ENCODE data around the gene EPM2A. TPM values are rescaled to one million over a fixed set of nuclear protein-coding genes. Genes with fewer than 3 reads are reported as not detected.

EPM2A gene
- total RNA-seq, 2 experiments from 2014 or later: 9.1 to 10.7 TPM

- DNase-seq (no peak), ATAC-seq (no peak)
- Mint-ChIP-seq H3K4me3 (no peak overlapping the region), H3K27ac (no peak overlapping the region), H3K4me1 (ENCODE audit: low read depth) (no peaks in the 10 kb centered on the region), H3K36me3 (ENCODE audit: low read depth) (peaks cover 3% of the 10 kb centered on the region), H3K9me3 (peaks cover 10% of the 10 kb centered on the region), H3K27me3 (no peaks in the 10 kb centered on the region)
- no peak for TF ChIP-seq CTCF (IDR thresholded peaks at IDR 0.05)
- intact Hi-C loops (cut with micrococcal nuclease): no loop called here
- POLR2A ChIA-PET: no interaction called here
- CTCF ChIA-PET: interaction anchor here (1.3 kb wide), 1 partner anchor 14 kb away, joined by 5 read pairs; no protein-coding TSS in a partner anchor
Observed at GRCh38 chr6:145620088-145620487, 115.2 kb downstream of the EPM2A start.

- CTCF ChIA-PET: interaction anchor here (1.7 kb wide), 1 partner anchor 25 kb away, joined by 10 read pairs; no protein-coding TSS in a partner anchor
- DNase-seq (no peak), ATAC-seq (no peak)
- no peaks in the 10 kb centered on the region for H3K9me3 Mint-ChIP-seq
- no peak for TF ChIP-seq CTCF (IDR thresholded peaks at IDR 0.05)
- peaks cover 1% of the 10 kb centered on the region for H3K27me3 Mint-ChIP-seq
- no peaks in the 10 kb centered on the region for H3K36me3 Mint-ChIP-seq (ENCODE audit: low read depth)
- H3K4me3 Mint-ChIP-seq: no peak overlapping the region
- H3K4me1 Mint-ChIP-seq (ENCODE audit: low read depth): no peaks in the 10 kb centered on the region
- POLR2A ChIA-PET: no interaction called here
- H3K27ac Mint-ChIP-seq: no peak overlapping the region
- intact Hi-C loops (cut with micrococcal nuclease): no loop called here
Observed at GRCh38 chr6:145609521-145609920, 125.8 kb downstream of the EPM2A start.

- ATAC-seq: no peak
- Mint-ChIP-seq H3K27ac (no peak overlapping the region), H3K27me3 (peaks cover 1% of the 10 kb centered on the region), H3K9me3 (no peaks in the 10 kb centered on the region), H3K36me3 (ENCODE audit: low read depth) (no peaks in the 10 kb centered on the region), H3K4me3 (no peak overlapping the region), H3K4me1 (ENCODE audit: low read depth) (no peaks in the 10 kb centered on the region)
- no peak for DNase-seq
- TF ChIP-seq CTCF (IDR thresholded peaks at IDR 0.05): no peak
- ChIA-PET CTCF (interaction anchor here (1.7 kb wide), 1 partner anchor 25 kb away, joined by 10 read pairs; no protein-coding TSS in a partner anchor), POLR2A (no interaction called here)
- intact Hi-C loops (cut with micrococcal nuclease): no loop called here
Observed at GRCh38 chr6:145608850-145609249, 126.5 kb downstream of the EPM2A start.

- no peak for ATAC-seq
- TF ChIP-seq CTCF (IDR thresholded peaks at IDR 0.05): no peak
- no peak for DNase-seq
- Mint-ChIP-seq H3K4me3 (no peak overlapping the region), H3K36me3 (ENCODE audit: low read depth) (no peaks in the 10 kb centered on the region), H3K4me1 (ENCODE audit: low read depth) (no peaks in the 10 kb centered on the region), H3K9me3 (no peaks in the 10 kb centered on the region), H3K27ac (no peak overlapping the region), H3K27me3 (peaks cover 2% of the 10 kb centered on the region)
- CTCF ChIA-PET: no interaction called here
- intact Hi-C loops (cut with micrococcal nuclease): no loop called here
- POLR2A ChIA-PET: no interaction called here
Observed at GRCh38 chr6:145603991-145604390, 131.3 kb downstream of the EPM2A start.

GRCh38 chr6:145603424-145603833 lies 131.9 kb downstream of the EPM2A start:
- POLR2A ChIA-PET: no interaction called here
- TF ChIP-seq CTCF (IDR thresholded peaks at IDR 0.05): no peak
- DNase-seq (no peak), ATAC-seq (no peak)
- no peak overlapping the region for H3K27ac Mint-ChIP-seq
- no peaks in the 10 kb centered on the region for H3K36me3 Mint-ChIP-seq (ENCODE audit: low read depth)
- no peak overlapping the region for H3K4me3 Mint-ChIP-seq
- H3K9me3 Mint-ChIP-seq: no peaks in the 10 kb centered on the region
- H3K27me3 Mint-ChIP-seq: peaks cover 2% of the 10 kb centered on the region
- CTCF ChIA-PET: no interaction called here
- intact Hi-C loops (cut with micrococcal nuclease): no loop called here
- H3K4me1 Mint-ChIP-seq (ENCODE audit: low read depth): no peaks in the 10 kb centered on the region
